Epithelial cell of proximal tubule (primary cell): ENCODE results near the gene WDR36. TPM values are rescaled to one million over a fixed set of nuclear protein-coding genes. Genes with fewer than 3 reads are reported as not detected.

Source experiments
- DNase-seq: peaks from one replicate; pipeline ENCODE4 v3.0.0-alpha.2; 2011; ENCODE audit warnings: low read depth
- H3K4me3 ChIP-seq: 2 replicates; pipeline ENCODE4 v1.5.1; 2011; ENCODE audit warnings: low read depth, mild to moderate bottlenecking, low read length
- total RNA-seq: library from RNA; depleted of rRNA; stranded (reverse); fragments of >200 nt; gene quantifications from 2 replicates; pipeline ENCODE4 v1.2.3, GENCODE V29; 2015
- TF ChIP-seq, protein P1 (sequence below): conservative IDR thresholded peaks from 2 replicates; pipeline ENCODE4 v1.5.1; 2012; ENCODE audit warnings: low read depth, mild to moderate bottlenecking, low read length

Gene WDR36
- total RNA-seq, 1 donor from 2014 or later = 21.0 TPM

DNA sequence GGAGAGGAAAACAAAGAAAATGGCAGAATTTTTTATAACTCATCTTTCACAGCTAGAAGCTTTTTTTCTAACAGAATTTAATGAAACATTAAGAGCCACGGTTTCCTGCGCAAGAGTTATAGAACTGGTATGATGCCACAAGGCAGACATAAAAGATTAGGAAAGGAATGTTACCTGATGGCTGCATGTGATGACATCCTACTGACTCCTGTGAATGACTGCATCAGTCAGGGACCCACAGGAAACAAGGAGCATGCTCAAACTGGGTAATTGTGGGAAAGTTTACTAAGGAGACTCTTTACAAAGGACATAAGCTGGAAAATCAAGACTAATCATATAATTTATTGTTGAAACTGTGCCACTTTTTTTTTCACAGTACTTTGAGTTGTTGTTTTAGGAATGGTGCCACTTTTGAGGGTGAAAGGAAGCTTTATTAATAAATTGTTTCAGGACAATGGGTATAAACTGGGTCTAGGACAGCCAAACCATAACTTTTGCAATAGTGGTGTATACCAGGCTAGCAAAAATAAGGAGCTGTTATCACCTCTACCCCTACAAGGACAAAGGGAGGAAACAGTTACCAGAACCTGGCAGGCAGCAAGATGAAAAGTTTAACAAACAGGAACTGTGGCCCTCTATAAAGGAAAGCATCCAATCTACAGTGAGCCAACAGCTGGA is 25.7 kb upstream of the WDR36 start:
- H3K4me3 ChIP-seq = no peak overlapping the region
- no peak for DNase-seq
- TF ChIP-seq, protein P1, sequence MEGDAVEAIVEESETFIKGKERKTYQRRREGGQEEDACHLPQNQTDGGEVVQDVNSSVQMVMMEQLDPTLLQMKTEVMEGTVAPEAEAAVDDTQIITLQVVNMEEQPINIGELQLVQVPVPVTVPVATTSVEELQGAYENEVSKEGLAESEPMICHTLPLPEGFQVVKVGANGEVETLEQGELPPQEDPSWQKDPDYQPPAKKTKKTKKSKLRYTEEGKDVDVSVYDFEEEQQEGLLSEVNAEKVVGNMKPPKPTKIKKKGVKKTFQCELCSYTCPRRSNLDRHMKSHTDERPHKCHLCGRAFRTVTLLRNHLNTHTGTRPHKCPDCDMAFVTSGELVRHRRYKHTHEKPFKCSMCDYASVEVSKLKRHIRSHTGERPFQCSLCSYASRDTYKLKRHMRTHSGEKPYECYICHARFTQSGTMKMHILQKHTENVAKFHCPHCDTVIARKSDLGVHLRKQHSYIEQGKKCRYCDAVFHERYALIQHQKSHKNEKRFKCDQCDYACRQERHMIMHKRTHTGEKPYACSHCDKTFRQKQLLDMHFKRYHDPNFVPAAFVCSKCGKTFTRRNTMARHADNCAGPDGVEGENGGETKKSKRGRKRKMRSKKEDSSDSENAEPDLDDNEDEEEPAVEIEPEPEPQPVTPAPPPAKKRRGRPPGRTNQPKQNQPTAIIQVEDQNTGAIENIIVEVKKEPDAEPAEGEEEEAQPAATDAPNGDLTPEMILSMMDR = no peak

DNA sequence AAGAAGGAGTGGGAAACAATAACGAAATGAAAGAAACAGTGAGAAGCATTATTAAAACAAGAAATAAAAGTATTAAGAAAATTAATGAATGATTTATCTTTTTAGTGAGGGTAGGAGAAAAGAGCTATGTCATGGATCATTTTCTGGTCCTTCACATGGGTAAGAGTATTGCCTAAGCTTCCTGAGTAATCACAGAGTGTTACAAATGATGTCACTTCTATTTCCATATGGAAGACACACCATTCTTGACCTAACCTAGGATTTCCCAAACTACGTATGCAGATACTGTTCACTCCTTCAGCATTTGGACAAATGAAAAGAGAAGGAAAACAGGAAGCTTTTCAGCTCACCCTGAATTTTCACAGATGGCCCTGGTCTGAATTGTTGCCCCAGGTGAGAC is 23.9 kb upstream of the WDR36 start:
- TF ChIP-seq, protein P1 = no peak
- DNase-seq = no peak
- no peak overlapping the region for H3K4me3 ChIP-seq

DNA sequence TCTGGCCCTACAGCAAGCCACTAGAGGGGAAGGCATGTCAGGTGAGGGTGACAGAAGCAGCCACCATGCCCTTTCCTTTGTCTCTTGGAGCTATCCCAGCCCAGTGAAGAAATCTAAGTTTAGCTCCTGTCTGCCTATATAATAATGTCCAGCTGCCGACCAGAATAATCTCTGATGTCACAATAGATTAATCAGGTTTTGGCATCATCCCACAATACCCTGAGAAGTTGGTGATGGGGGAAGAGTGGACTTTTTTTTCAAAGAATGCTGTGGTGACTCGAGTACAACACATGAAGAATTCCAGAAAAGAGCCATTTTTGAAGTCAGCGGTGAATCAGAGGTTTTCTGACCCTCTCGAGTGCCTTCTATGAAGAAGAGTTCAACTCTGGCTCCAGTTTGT is 22.3 kb upstream of the WDR36 start:
- TF ChIP-seq, protein P1 = no peak
- DNase-seq = no peak
- no peak overlapping the region for H3K4me3 ChIP-seq

DNA sequence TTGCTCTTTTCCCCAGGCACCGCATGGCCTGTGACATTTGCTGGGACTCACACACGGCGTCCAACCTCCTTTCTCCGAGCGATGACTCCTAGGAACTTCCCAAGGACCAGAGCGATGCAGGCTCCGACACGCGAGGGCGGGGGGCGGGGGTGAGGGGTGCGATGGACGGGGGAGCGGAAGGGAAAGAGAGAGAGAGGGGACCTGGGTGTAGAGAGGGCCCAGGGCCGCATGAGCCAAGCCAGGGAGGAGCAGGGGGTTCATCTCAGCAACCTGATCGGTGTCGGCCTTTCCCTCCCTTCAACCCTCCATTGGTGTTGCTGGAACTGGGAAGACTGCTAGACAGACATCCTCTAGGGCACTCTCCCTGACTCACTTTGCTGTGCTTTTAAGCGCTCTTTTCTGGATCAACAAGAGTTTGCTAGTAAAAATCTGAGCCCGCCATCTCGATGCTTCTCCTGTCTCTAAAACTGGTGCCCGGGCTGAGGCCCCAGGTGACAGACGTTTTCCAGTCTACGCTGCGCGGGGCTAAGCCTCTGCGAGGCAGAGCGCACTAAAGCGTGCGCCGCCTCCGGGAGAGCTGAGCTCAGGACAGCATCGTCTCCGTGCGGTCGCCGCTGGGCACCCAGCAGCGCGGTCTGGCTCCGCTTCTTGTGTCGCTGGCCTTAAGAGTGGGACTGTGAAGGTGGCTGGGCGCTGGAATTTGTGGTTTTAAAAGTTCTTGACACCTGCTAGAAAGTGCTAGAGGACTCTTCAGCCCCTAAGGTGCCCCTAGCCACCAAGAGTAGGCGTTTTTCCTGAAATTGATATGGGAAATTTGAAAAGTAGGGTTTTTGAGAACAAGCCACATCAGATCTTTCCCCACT is 21.6 kb upstream of the WDR36 start:
- TF ChIP-seq, protein P1 = no peak
- H3K4me3 ChIP-seq = peak overlapping the region; percentile 32
- DNase-seq = no peak

GRCh38 chr5:111071413-111071812 is 20.7 kb upstream of the WDR36 start, which contains the start of gene TSLP:
Gene TSLP, plus strand, starts transcription at chr5:111071713. Its CDS starts 178 bp downstream, at chr5:111071891.
- TF ChIP-seq, protein P1 = no peak
- no peak for DNase-seq
- peak within 1 kb of the TSS; percentile 32 for H3K4me3 ChIP-seq

DNA sequence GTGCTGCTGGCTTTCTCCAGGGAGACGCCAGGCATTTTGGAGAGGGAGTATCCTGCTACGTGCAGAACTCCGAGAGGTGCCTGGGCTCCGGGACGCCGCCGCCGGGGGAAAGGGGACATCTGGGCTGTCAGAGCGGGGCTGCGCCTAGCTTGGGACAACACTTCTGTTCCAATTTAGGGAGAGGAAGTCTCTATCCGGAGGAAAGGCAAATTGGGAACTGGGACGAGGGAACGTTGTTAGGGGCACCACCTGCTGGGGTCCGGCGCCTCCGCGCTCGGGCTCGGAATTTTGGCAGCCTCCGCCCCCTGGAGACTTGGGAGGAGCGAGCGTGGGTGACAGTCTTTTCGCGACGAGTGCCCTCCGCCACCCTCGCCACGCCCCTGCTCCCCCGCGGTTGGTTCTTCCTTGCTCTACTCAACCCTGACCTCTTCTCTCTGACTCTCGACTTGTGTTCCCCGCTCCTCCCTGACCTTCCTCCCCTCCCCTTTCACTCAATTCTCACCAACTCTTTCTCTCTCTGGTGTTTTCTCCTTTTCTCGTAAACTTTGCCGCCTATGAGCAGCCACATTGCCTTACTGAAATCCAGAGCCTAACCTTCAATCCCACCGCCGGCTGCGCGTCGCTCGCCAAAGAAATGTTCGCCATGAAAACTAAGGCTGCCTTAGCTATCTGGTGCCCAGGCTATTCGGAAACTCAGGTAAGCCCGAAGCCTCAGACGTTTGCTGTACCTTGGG is 19.0 kb upstream of the WDR36 start:
- peak overlapping the region; percentile 68 for H3K4me3 ChIP-seq
- no peak for DNase-seq
- TF ChIP-seq, protein P1 = no peak
